GM19351 (cell line): ENCODE data around the gene RNASE9.
"Not testable (repeated sequence)": the region's sequence is repeated elsewhere in the genome, so short reads cannot be mapped to it uniquely, and the experiment has no call there.

Experiments
- ATAC-seq: cut with Tn5 transposase; IDR thresholded peaks from one replicate; pipeline ENCODE4 v1.9.1; 2021; ENCODE audit warnings: mild to moderate bottlenecking, moderate library complexity; ENCODE audit not compliant: unreplicated experiment

The RNASE9 gene

DNA sequence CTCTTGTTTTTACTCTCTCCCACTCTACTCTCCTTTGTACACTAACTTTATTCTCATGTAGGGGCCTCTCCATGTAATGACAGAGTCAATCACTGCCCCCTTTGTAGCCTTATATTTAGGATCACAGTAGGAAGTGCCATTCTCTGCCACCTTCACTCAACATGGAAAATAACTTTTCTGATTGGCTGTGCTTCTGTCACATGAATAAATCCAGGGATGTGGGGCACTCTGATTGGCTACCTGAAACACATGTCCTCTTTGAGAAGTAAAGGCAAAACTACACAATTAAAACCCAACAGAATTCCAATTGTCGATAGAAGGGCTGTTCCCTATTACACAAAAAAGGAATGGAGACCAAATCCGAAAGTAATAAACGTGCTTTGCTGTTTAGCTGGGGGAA is at the start of gene RNASE9:
Gene RNASE9, minus strand, starts transcription at position 87 of the 400 bp plus-strand sequence.
- ATAC-seq: no peak

DNA sequence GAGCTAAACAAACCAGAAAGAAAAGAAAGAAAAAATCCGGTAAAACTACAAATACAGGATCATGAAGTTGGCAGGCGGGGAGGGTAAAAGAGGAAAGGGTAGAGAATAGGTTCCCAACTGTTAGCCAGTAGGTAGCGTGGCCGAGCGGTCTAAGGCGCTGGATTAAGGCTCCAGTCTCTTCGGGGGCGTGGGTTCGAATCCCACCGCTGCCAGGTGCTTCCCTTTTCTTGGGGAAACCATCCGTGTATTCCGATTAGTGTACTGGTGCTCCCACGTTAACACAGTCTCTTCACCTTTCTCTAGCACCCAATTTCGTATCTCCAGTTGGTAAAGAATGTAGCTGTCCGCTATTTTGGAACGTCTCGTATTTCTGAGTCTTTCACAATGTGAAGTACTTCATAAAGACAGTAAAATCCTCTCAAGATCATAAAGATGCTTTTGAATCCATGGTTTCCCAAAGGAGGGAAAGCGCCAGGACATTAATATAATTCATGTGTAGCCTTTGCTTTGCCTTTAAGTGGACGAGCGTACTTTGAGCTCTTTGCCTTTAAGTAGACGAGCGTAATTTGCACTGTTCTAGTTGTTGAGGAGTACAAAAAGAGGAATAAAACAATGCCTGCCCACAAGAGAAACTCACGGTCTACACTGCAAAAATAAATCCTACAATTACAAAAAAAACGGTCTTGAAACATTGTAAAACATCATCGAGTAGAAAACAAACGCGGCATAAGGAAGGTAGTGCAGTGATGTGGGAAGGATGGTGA is 49.3 kb upstream of the RNASE9 start:
- peak; percentile 19 for ATAC-seq

DNA sequence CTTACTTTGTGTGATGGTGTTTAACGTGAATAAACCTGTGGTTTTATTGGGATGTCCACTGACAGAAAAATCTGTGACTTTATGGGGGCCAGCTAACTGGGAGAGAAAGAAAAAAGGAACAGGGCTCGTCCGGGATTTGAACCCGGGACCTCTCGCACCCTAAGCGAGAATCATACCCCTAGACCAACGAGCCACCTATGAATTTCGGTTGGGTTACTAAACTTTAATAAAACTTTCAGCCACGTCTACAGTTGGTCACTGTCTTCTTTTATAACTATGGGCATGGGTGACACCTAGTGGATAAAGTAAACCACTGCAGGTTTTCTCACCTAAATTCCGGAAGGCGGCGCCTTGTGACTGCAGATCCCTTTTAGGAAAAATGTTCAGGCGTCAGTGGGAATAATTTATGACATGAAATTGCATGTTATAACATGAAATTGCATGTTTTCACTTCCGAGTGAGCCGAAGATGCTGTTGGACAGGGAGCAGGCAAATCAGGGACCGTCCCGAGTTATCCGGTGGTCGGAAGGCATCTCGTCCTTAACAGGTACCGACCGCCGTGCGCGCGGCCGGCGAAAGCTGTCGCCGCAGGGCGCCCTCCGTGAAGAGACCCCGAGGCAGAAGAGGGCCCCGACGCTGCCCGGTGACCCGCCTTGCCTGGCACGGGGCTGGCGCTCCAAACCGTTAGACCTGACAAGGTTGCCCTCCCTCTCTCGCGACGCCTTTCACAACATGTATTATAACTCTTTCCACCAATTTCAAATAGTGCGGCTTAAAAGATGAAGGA is 48.6 kb upstream of the RNASE9 start:
- ATAC-seq: no peak

DNA sequence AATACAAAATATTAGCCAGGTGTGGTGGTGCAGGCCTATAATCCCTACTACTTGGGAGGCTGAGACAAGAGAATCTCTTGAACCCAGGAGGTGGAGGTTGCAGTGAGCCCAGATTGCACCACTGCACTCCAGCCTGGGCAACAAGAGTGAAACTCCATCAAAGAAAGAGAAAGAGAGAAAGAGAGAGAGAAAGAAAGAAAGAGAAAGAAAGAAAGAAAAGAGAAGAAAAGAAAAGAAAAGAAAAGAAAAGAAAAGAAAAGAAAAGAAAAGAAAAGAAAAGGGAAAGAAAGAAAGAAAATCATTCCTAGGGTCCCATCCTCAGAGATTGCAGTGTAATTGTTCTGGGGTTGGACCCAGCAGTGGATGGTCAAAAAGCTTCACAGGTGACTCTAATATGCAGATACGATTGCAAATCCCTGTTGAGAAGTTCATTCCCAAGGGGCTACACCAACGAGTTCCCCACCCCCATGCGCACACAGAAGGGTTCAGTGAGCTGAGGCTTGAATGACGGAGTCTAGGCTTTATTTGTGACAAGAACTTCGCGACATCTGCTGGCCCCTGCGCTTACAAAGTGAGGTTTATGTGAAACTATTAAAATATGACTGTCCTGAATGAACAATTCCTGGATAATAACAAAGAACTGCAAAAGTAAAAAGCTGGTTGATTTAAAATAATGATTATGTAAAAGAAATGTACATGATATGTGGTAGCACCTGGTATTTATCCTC is 47.7 kb upstream of the RNASE9 start:
- ATAC-seq: no peak

DNA sequence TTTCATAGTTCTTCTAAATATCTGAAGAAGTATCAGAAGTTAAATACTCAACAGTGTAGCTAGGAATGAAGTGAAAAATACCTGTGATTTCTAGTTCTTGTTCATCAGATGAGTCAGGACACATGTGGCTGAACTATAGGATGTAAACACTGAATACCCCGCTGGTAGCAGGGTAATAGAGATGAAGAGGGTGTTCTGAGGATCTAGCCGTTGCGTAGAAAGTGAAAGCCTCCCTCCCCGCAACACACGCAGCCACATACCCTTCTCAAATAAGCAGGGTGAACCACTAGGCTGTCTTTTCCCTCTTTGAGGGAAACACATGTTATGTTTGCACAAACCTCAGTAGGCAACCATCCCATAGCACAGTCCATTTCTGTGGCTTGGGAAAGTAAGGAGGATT is 46.8 kb upstream of the RNASE9 start:
- ATAC-seq: peak; percentile 34

DNA sequence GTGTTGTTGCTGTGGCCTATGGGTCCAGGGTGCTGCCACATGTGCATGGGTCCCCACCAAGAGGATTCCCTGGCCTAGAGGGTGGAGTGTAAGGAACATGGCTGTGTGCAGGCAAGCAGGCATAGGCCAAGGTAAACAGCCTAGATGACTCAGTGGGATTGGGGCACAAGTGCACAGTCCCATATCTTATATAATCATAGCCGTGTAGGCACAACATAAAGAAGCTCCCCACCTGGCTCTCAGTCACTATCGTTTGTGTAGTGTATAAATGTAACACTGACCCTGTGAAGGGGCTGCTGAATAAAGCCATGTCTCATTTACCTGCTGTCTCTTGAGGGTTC is 46.0 kb upstream of the RNASE9 start:
- ATAC-seq: no peak

DNA sequence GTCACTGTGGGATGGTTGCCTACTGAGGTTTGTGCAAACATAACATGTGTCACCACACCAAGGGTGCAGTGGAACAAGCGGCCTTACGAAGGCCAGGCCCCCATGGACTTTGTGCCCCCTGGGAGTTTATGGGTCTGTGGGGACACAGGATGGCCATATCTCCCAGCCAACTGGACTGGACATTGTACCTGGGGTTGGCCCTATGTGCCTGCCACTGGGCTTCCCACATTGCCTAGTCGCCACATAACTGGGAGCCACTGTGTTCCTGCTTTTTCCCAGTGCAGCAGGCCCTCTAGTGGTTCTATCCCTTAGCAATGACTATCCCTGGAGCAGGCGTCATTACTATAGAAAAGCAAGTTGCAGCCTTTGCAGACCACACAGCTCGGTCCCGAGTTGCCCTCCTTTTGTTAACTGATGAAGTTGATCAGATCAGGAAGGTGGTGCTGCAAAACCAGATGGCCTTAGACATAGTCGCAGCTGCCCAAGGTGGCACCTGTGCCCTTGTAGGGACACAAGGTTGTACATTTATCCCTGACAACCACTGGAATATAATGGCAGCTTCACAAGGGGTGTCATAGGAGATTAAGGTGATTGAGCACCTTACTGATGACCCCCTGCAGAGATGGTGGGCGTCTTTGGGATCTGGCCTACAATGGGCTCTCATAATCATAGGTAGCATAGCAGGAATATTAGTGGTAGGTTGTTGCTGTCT is 45.5 kb upstream of the RNASE9 start:
- no peak for ATAC-seq

DNA sequence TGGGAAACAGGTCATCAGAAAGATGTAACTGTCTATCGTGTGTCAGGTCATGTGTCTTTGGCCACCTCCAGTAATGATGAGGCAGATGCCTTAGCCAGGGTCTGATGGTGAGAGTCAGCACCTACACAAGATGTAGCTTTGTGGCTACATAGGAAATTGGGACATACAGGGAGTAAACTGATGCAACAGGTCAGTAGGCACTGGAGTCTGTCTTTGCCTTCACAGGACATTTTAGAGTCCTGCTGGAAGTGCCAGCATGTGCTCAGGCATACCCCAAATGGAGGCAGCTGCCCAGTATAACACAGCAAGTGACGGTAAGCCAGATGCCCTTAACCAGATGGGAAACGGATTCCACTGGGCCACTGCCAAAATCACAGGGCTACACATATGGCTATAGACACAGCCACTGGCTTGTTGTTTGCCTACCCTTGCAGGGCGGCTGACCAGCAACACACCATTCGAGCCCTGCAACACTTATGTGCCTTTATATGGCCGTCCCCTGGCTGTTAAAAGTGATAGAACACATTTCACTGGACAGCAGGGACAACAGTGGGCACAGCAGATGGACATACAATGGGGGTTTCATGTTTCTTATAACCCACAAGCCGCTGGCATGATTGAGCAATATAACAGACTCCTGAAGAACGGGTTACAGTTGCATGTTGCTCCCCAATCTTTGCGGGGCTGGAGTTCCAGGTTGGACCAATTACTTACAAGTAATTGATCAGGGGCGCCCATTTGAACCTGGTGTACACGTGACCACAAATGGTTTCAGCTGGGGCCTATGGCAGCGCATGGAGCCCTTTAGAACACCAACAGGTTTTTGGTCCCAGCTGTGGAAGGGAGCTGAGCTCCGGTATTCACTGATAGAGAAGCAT is 43.2 kb upstream of the RNASE9 start:
- no peak for ATAC-seq

DNA sequence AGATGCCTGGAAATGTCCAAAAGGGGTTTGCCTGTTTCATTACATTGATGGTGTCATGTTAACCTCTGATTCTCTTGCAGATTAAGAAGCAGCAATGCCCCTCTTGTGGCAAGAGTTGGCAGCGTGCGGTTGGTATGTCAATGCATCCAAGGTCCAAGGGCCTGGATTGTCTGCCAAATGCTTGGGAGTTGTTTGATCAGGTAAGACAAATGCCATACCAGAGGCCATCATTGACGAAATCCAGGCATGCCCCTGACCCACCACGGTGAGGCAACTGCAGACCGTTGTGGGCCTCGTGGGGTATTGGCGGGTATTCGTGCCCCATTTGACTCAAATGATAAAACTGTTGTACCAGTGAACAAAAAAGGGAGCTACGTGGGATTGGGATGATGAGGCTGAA is 41.7 kb upstream of the RNASE9 start:
- ATAC-seq: no peak

DNA sequence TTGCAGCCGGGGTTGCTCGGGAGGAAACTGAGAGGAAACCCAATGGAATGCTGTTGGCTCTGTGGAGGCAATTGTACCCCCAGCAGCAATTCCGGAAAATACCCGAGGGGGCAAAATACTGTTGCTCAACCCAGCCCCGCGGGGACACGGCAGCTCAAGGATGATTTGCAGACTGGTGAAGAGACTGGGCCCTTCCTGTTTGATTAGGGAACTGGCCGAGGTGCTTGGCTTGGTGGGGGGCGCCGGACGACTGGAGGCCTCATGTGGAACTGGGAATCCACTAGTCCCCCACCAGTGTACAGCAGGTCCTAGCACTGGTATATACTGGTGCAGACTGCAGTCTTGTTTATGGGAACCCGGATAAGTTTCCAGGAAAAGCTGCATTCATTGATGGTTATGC is 40.7 kb upstream of the RNASE9 start:
- no peak for ATAC-seq

DNA sequence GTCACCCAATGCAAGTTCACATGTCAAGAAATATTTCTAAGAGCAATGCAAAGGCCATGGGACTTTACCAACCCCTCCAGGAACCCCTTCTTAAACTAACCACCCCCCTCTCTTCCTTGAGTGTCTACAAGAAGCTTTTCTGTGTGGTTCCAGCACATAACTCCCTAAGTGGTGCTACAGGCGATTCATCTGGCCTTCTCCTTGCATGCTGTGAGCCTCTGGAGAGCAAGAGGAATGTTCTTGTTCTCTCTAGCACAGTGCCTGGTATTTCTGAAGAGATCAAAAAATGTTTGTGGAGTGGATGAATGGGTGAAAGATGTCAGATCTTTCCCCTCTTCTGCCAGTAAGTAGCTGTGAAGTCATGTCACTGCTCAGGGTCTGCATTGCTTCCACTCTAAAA is 36.3 kb upstream of the RNASE9 start:
- ATAC-seq: no peak

DNA sequence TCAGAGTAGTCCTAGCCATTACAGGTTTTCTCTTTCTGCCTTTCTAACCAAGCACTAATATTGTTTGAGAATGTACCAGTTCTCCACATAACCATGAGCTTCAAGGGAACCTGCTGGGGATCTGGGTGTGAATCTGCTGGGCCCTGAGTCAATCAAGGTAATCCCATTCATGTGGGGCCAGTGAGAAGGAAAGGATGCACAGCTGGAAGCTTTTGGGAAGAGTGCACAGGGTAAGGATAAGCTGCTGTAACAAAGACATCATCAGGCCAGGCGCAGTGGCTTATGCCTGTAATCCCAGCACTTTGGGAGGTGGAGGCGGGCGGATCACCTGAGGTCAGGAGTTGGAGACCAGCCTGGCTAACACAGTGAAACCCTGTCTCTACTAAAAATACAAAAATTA is 34.9 kb upstream of the RNASE9 start:
- ATAC-seq: not testable (repeated sequence)

DNA sequence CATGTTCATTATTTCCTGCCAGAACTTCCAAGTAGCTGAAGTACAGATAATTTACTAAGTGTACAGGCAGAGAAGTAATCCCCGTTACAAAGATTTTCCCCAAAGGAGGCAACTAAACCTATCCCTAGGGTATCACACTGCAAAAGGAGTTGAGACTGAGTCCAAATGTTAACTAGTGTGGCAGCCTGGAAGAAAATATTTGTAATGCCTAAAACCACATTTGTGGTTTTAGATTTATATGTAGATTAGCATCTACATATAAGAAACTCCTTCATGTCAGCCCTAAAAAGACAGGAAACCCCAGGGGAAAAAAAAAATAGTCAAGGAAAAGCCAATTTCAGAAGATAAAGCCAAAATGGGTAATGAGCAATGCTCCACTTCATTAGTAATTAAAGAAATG is 31.7 kb upstream of the RNASE9 start:
- ATAC-seq: no peak

DNA sequence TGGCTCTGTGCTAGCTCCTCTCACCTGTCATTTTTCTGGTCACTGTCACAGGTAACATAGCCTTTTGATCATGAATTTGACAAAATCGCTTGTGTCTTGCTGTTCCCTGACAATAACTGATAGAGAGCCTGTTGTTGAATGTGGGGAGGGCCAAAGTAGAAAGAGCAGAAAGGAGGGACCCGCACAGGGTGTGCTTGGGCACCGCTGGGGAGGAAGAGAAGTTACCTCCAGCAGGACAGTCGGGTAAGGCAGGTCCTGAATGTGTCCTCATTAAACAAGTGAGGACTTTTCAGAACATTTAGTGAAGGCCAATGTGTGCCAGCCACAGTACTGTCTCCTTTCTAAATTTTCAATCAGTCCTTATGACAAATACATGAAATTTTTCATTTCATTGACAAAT is 30.4 kb upstream of the RNASE9 start, which contains the start of gene RNASE12:
Gene RNASE12, minus strand, starts transcription at position 142 of the 400 bp plus-strand sequence. CDS start 653 bp downstream, outside the sequence.
- no peak for ATAC-seq

DNA sequence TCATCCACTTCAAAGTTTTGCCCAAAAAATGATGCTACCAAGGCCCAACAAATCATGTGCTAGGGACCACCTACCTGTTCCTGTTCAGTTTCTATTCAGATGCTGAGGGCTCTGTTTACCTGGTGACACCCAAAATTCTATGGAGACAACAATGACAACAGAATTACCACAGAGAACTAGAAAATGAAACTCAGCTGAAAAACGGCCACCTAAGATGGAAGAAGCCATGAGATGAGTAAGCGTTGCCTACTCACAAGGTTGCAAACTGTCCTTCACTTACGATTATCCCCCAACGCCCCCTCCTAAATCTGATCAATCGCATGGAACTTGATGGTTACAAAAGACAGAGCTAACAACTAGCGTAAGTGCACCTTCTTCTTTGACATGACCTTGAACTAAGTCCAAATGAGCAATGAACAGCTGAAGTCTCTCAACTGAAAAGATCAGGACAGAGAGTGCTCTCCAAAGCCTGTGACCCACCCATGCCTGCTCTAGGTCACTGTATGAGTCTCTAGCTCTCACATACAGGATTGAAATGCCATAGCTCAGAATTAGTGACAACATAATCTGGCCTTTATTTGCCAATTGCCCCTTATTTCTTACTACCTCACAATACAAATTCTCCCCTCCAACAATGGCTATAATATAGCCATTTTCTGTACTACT is 26.8 kb upstream of the RNASE9 start, which contains the start of gene RNASE11:
Gene RNASE11, minus strand, starts transcription at position 513 of the 666 bp plus-strand sequence.
- peak; percentile 57 for ATAC-seq

DNA sequence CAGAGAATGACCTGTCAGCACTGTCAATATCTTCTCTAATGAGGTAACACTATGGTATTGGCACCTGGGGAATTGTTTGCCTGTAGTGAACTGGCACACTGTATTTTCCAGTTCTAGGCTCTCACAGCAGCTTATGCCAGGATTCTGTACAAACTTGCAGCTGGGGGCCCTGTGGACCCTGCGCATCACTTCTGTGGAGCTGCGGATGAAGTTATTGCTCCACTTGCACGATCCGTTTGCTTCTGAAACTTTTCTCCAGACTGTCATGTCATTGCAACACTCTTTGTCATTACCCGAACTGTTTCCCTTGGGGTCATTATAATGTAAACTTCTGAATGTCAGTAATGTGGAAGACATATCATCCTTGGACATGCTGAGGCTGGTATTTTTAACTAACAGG is 23.1 kb upstream of the RNASE9 start:
- no peak for ATAC-seq

DNA sequence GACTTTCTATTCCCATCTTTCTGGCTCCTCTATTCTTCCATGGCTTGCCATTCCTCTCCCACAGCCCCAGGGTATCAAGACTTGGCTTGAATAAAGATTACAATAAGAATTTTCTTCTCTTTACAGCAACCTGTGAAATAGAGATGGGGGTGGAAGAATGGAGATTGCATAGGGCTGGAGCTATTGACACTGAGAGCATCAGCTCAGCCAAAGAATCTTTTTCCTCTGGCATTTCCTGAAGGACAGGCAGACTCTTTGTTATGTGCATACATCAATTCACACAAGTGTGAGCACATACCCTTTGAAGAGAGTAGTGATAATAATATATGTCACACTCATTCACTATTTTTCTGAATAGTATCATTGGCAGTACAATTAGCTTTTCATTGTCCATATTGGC is 22.3 kb upstream of the RNASE9 start:
- ATAC-seq: no peak

DNA sequence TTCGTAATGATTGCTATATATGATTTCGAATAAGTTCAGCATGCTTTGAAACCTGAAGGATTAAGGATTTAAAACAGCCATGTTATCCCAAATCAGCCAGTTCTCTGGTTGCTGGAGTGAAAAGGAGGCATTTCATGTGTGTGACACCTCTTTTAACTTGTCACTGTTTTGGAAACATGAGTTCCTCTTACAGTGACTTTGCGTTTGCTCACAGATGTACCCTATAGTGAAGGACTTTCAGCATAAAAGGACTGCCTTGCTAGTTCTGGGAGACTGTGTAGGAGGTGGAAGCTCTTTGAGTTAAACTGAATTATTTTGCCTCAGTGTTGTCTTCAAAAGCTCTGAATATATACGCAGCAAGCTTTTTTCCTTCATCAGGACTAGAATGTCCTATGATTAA is 19.4 kb upstream of the RNASE9 start:
- no peak for ATAC-seq

DNA sequence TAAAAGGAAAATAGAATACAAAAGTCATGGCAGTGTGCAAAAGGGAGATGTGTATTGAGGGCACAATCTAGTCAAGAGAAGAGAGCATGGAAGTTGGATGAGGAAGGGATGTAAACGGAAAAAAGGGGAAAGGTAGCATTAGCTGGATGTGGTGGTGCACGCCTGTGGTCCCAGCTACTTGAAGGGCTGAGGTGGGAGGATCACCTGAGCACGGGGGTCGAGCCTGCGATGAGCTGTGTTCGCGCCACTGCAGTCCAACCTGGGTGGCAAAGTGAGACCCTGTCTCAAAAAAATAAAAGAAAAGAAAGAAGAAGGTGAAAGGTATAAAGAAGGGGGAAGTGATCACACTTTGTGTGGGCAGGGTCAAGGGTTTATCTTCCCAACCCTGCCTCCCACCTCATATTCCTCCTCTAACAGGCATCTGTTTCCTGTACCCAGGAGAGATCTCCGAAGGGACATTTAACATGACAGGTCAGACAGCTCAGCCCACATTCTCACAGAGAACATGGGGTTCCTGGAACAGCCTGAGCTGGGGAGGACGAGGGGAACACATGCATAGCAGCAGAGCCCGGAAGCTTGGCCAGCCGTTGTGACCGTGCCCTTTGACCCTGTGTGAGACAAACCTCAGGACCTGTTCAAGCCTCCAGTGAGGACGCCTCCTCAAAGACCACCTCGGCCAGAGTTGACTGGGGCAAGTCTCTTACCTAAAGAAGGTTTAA is 18.1 kb upstream of the RNASE9 start:
- no peak for ATAC-seq
